HCT116 (cell line): ENCODE measurements around the gene ARMH1.
A peak's percentile ranks its signal among the peaks of the same experiment; 100 is the strongest.

Experiments used
- ATF3 ChIP-seq: IDR thresholded peaks from 2 replicates; pipeline ENCODE4 v1.6.1; 2012
- CTCF ChIP-seq, 3 experiments: fragments of 200-600 bp in 1 of 3; sonication (generic) in 1 of 3; IDR thresholded peaks in 2 of 3; conservative IDR thresholded peaks in 1 of 3; 2 replicates each; pipeline ENCODE4 v1.5.1; 2012 to 2017; ENCODE audit warnings: low read depth in 2 of 3, low read length in 2 of 3, antibody characterized with exemption in 1 of 3, borderline replicate concordance in 1 of 3, control low read depth in 1 of 3, mild to moderate bottlenecking in 1 of 3, mixed read lengths in 1 of 3, mixed run types in 1 of 3, moderate library complexity in 1 of 3; ENCODE audit not compliant: insufficient read depth in 1 of 3
- REST ChIP-seq: IDR thresholded peaks from 2 replicates; pipeline ENCODE4 v1.6.1; 2012; ENCODE audit warnings: low read depth

GRCh38 chr1:44707959-44708831, 33.7 kb downstream of the ARMH1 start:
- TF ChIP-seq CTCF (IDR thresholded peaks at IDR 0.05 in 2 of 3, conservative IDR thresholded peaks at IDR 0.05 in 1 of 3; ENCODE audit: borderline replicate concordance in 1 of 3, insufficient read depth in 1 of 3, low read depth in 2 of 3, low read length in 2 of 3) (peak; percentile 69 to 82 (median 82)), ATF3 (no peak), REST (no peak)
